Activated CD4-positive, alpha-beta T cell treated with anti-CD3 and anti-CD28 coated beads, Interleukin-10, Interleukin-2, amounts not matched to agents 100 ng/mL and 50 ng/mL, durations not matched to agents 16 hours and 8 hours (primary cell): ENCODE data around the gene NME5.
A peak's percentile ranks its signal among the peaks of the same experiment; 100 is the strongest.

Experiments
- DNase-seq: peaks from one replicate; pipeline ENCODE4 v3.0.0-alpha.2; 2020

Gene NME5

GRCh38 chr5:138129347-138129746 lies 9.9 kb downstream of the NME5 start:
- no peak for DNase-seq

- no peak for DNase-seq
Measured at GRCh38 chr5:138128334-138128733, 10.9 kb downstream of the NME5 start.

GRCh38 chr5:138115254-138115653 lies 24.0 kb downstream of the NME5 start:
- no peak for DNase-seq

- DNase-seq = no peak
Measured at GRCh38 chr5:138111937-138112336, 27.3 kb downstream of the NME5 start.

GRCh38 chr5:138111181-138111580 lies 28.0 kb downstream of the NME5 start:
- no peak for DNase-seq

- DNase-seq = no peak
Measured at GRCh38 chr5:138110266-138110963, 28.8 kb downstream of the NME5 start.

GRCh38 chr5:138109463-138110265 lies 29.6 kb downstream of the NME5 start:
- DNase-seq = no peak

- DNase-seq = no peak
Measured at GRCh38 chr5:138107213-138107612, 32.0 kb downstream of the NME5 start.

GRCh38 chr5:138105709-138106108 lies 33.5 kb downstream of the NME5 start:
- no peak for DNase-seq

GRCh38 chr5:138103319-138103637 lies 36.0 kb downstream of the NME5 start:
- DNase-seq = no peak

GRCh38 chr5:138102454-138103318 lies 36.5 kb downstream of the NME5 start:
- DNase-seq = no peak

- DNase-seq = peak; percentile 52
Measured at GRCh38 chr5:138096997-138097828, 42.0 kb downstream of the NME5 start.

GRCh38 chr5:138096363-138096762 lies 42.9 kb downstream of the NME5 start:
- DNase-seq = peak; percentile 46

GRCh38 chr5:138095100-138095907 lies 43.9 kb downstream of the NME5 start:
- DNase-seq = no peak

- DNase-seq = no peak
Measured at GRCh38 chr5:138093036-138093435, 46.2 kb downstream of the NME5 start.

- DNase-seq = no peak
Measured at GRCh38 chr5:138092301-138092700, 46.9 kb downstream of the NME5 start.

GRCh38 chr5:138091685-138092084 lies 47.5 kb downstream of the NME5 start:
- DNase-seq = no peak

- DNase-seq = no peak
Measured at GRCh38 chr5:138083702-138084101, 55.5 kb downstream of the NME5 start, which contains the start of gene WNT8A. Gene WNT8A, plus strand, starts transcription at chr5:138084033. Its CDS starts 95 bp downstream, at chr5:138084128.

- no peak for DNase-seq
Measured at GRCh38 chr5:138082033-138082432, 57.2 kb downstream of the NME5 start.

- DNase-seq = no peak
Measured at GRCh38 chr5:138078006-138078643, 61.1 kb downstream of the NME5 start.

- DNase-seq = peak; percentile 57
Measured at GRCh38 chr5:138077064-138077696, 62.0 kb downstream of the NME5 start.
